ENCODE results near the gene CCNL1. TPM values are rescaled to one million over a fixed set of nuclear protein-coding genes. Genes with fewer than 3 reads are reported as not detected.
A peak's percentile ranks its signal among the peaks of the same experiment; 100 is the strongest.

The CCNL1 gene
- total and polyA plus RNA-seq, 2 of the 4 experiments (the other 2 are of a cell fraction) = 60.9 to 83.3 TPM

GRCh38 chr3:157156837-157157635, 2.9 kb downstream of the CCNL1 start:
- DNase-seq (peak; percentile 33), ATAC-seq (ENCODE audit: low read depth) (no peak)
- no peak overlapping the region for H3K23ac ChIP-seq (ENCODE audit: low read depth, low read length)
- no peak overlapping the region for H2AFZ ChIP-seq (replicated peaks; ENCODE audit: low read length, poor library complexity)
- H3K18ac ChIP-seq (ENCODE audit: low read depth, low read length) = no peak overlapping the region
- H3K56ac ChIP-seq (ENCODE audit: extremely low read depth, insufficient read depth, low read length) = no peak overlapping the region
- peak overlapping the region; percentile 83 for H3K4me2 ChIP-seq (ENCODE audit: low read depth, low read length)
- no peak overlapping the region for H4K8ac ChIP-seq (ENCODE audit: low read depth in 2 of 2, low read length in 2 of 2)
- intact Hi-C loops (cut with micrococcal nuclease) (no loop called here), in situ Hi-C loops (cut with MboI; ENCODE audit: low sequenced_read_pairs) (loop anchor here (25.0 kb wide), 1 partner anchor 1555 kb away; no protein-coding TSS in a partner anchor), dilution Hi-C loops (cut with HindIII; ENCODE audit: low sequenced_read_pairs, unreplicated experiment) (no loop called here)
- H3K4me1 ChIP-seq (ENCODE audit: control insufficient read depth, insufficient read depth, low read length) = peaks cover 6% of the 10 kb centered on the region
- H3K27ac ChIP-seq (ENCODE audit: insufficient read depth, low read length) = no peak overlapping the region
- no TSS peak for BruUV-seq (replicated peaks)
- no peak overlapping the region for H2AK5ac ChIP-seq (ENCODE audit: low read depth, low read length)
- 0 out of 2 replicates have a peak overlapping the region, but pooled peaks have one; percentile 14 for H3K9ac ChIP-seq (ENCODE audit: low read depth, low read length)
- no peak overlapping the region for H3K4ac ChIP-seq (ENCODE audit: low read depth, low read length)
- peaks cover 24% of the 10 kb centered on the region for H3K36me3 ChIP-seq (ENCODE audit: control insufficient read depth, insufficient read depth, low read length)
- H2BK120ac ChIP-seq (ENCODE audit: low read depth, low read length) = no peak overlapping the region
- 60% methylated on average over 1 of the region's 7 CpGs; no CpG with 5 or more reads in 1 of the 2 experiments for WGBS, 2 experiments (ENCODE audit: extremely low coverage in 2 of 2, insufficient read length in 1 of 2)
- H2BK15ac ChIP-seq (ENCODE audit: low read depth, low read length) = no peak overlapping the region
- peak; percentile 42; the same call in 1 of the 2 replicates for TF ChIP-seq CEBPB (IDR thresholded peaks at IDR 0.05; ENCODE audit: low read depth, low read length)
- TF ChIP-seq, protein P1, sequence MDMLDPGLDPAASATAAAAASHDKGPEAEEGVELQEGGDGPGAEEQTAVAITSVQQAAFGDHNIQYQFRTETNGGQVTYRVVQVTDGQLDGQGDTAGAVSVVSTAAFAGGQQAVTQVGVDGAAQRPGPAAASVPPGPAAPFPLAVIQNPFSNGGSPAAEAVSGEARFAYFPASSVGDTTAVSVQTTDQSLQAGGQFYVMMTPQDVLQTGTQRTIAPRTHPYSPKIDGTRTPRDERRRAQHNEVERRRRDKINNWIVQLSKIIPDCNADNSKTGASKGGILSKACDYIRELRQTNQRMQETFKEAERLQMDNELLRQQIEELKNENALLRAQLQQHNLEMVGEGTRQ (IDR thresholded peaks at IDR 0.05; ENCODE audit: low read depth, low read length) = no peak
- TF ChIP-seq RCOR1 (IDR thresholded peaks at IDR 0.05; ENCODE audit: insufficient replicate concordance, low read length) = no peak
- H4K20me1 ChIP-seq (ENCODE audit: insufficient read depth, low read length) = peaks cover 71% of the 10 kb centered on the region
- H3K4me3 ChIP-seq (ENCODE audit: insufficient read depth, low read depth, low read length) = peak overlapping the region; percentile 21; the same call in 1 of the 2 replicates
- ChIA-PET POLR2A (ENCODE audit: unreplicated experiment) (no interaction called here), CTCF (no interaction called here)
- H4K91ac ChIP-seq (ENCODE audit: insufficient read depth, low read depth, low read length) = no peak overlapping the region
- no peaks in the 10 kb centered on the region for H3K9me3 ChIP-seq (ENCODE audit: control insufficient read depth, insufficient read depth, low read length)
- H4K5ac ChIP-seq (ENCODE audit: low read depth, low read length) = no peak overlapping the region
- no peak overlapping the region for H2AK9ac ChIP-seq (replicated peaks; ENCODE audit: low read depth, low read length, poor library complexity)
- H2BK5ac ChIP-seq (ENCODE audit: low read depth, low read length, poor library complexity, severe bottlenecking) = no peak overlapping the region
- H3K79me1 ChIP-seq (ENCODE audit: low read depth in 1 of 2, low read length in 2 of 2) = peaks cover 3 to 28% of the 10 kb centered on the region in 2 experiments
- no peaks in the 10 kb centered on the region for H3K9me1 ChIP-seq (ENCODE audit: insufficient read depth, low read length)
- no peak overlapping the region for H3K14ac ChIP-seq (replicated peaks; ENCODE audit: low read depth, low read length)
- no peaks in the 10 kb centered on the region for H3K27me3 ChIP-seq (ENCODE audit: control insufficient read depth, insufficient read depth, low read length)
- H2BK20ac ChIP-seq (ENCODE audit: low read depth, low read length) = no peak overlapping the region

Data from IMR-90 (cell line).